ENCODE data around the gene ZNF584.
"Not testable (repeated sequence)": the region's sequence is repeated elsewhere in the genome, so short reads cannot be mapped to it uniquely, and the experiment has no call there.

ZNF584 gene

GRCh38 chr19:58449980-58450379, 41.5 kb downstream of the ZNF584 start:
- not testable (repeated sequence) for H3K27me3 ChIP-seq (ENCODE audit: insufficient read depth, poor library complexity, severe bottlenecking); H3K27ac ChIP-seq (replicated peaks); H3K4me3 ChIP-seq (replicated peaks; ENCODE audit: insufficient read depth, low read length); DNase-seq (ENCODE audit: low read depth in 1 of 2, low spot score in 1 of 2)

GRCh38 chr19:58450856-58451357, 42.5 kb downstream of the ZNF584 start:
- no peak for DNase-seq (ENCODE audit: low read depth in 1 of 2, low spot score in 1 of 2)
- TF ChIP-seq POLR2AphosphoS5 (IDR thresholded peaks at IDR 0.05; ENCODE audit: low read depth) (no peak), CTCF (IDR thresholded peaks at IDR 0.05; ENCODE audit: insufficient read depth, low read length) (no peak), REST (IDR thresholded peaks at IDR 0.05; ENCODE audit: insufficient replicate concordance, low read depth) (no peak), SPI1 (IDR thresholded peaks at IDR 0.05; ENCODE audit: borderline replicate concordance, low read depth) (no peak), GABPA (IDR thresholded peaks at IDR 0.05; ENCODE audit: low read depth) (no peak)
- Histone ChIP-seq H3K4me3 (replicated peaks; ENCODE audit: insufficient read depth, low read length) (peak overlapping the region; percentile 95), H3K27ac (replicated peaks) (peak overlapping the region; percentile 72), H3K27me3 (ENCODE audit: insufficient read depth, poor library complexity, severe bottlenecking) (no peaks in the 10 kb centered on the region)

GRCh38 chr19:58451358-58452101, 43.1 kb downstream of the ZNF584 start, which contains the start of gene ZNF324B:
Gene ZNF324B, plus strand, starts transcription at chr19:58451622. Its CDS starts 2,080 bp downstream, at chr19:58453702.
- peak; percentile 97 for DNase-seq (ENCODE audit: low read depth in 1 of 2, low spot score in 1 of 2)
- TF ChIP-seq SPI1 (IDR thresholded peaks at IDR 0.05; ENCODE audit: borderline replicate concordance, low read depth) = no peak
- TF ChIP-seq POLR2AphosphoS5 (IDR thresholded peaks at IDR 0.05; ENCODE audit: low read depth) = peak; percentile 53; the same call in 1 of the 2 replicates
- peak; percentile 92 for TF ChIP-seq GABPA (IDR thresholded peaks at IDR 0.05; ENCODE audit: low read depth)
- TF ChIP-seq CTCF (IDR thresholded peaks at IDR 0.05; ENCODE audit: insufficient read depth, low read length) = no peak
- TF ChIP-seq REST (IDR thresholded peaks at IDR 0.05; ENCODE audit: insufficient replicate concordance, low read depth) = no peak
- peak within 1 kb of the TSS; percentile 72 for H3K27ac ChIP-seq (replicated peaks)
- H3K4me3 ChIP-seq (replicated peaks; ENCODE audit: insufficient read depth, low read length) = peak within 1 kb of the TSS; percentile 95
- H3K27me3 ChIP-seq (ENCODE audit: insufficient read depth, poor library complexity, severe bottlenecking) = no peaks in the 10 kb centered on the region

GRCh38 chr19:58453743-58454142, 45.3 kb downstream of the ZNF584 start:
- DNase-seq (ENCODE audit: low read depth in 1 of 2, low spot score in 1 of 2) = no peak
- Histone ChIP-seq H3K27ac (replicated peaks) (no peak overlapping the region), H3K4me3 (replicated peaks; ENCODE audit: insufficient read depth, low read length) (no peak overlapping the region), H3K27me3 (ENCODE audit: insufficient read depth, poor library complexity, severe bottlenecking) (no peaks in the 10 kb centered on the region)
- no peak for TF ChIP-seq GABPA (IDR thresholded peaks at IDR 0.05; ENCODE audit: low read depth)
- no peak for TF ChIP-seq REST (IDR thresholded peaks at IDR 0.05; ENCODE audit: insufficient replicate concordance, low read depth)
- TF ChIP-seq CTCF (IDR thresholded peaks at IDR 0.05; ENCODE audit: insufficient read depth, low read length) = no peak
- TF ChIP-seq POLR2AphosphoS5 (IDR thresholded peaks at IDR 0.05; ENCODE audit: low read depth) = no peak
- TF ChIP-seq SPI1 (IDR thresholded peaks at IDR 0.05; ENCODE audit: borderline replicate concordance, low read depth) = no peak
